K562 (cell line): ENCODE measurements around the gene JAKMIP1. TPM values are rescaled to one million over a fixed set of nuclear protein-coding genes. Genes with fewer than 3 reads are reported as not detected.

Source experiments
- ATAC-seq: fragments of 200-7000 bp; cut with Tn5 transposase; 3 replicates; pipeline ENCODE4 v1.9.1; 2020; ENCODE audit warnings: moderate library complexity
- BruUV-seq: library from RNA; stranded (reverse); fragments of 400-500 nt; replicated peaks from 2 replicates; lab custom pipeline; 2021; lab: Mats Ljungman, UMichigan
- CTCF ChIA-PET: fragments of 300-600 bp; formaldehyde crosslinking; extraction: SDS; loops from one replicate; lab custom pipeline; 2021; ENCODE audit warnings: low intra/inter-chr PET ratio; lab: Yijun Ruan, JAX
- POLR2A ChIA-PET: fragments of 300-600, 350-650 bp; sonication (Branson Sonifier 250); formaldehyde crosslinking; extraction: SDS; loops from one replicate; lab custom pipeline; 2021; ENCODE audit warnings: antibody characterized with exemption, inconsistent platforms; lab: Yijun Ruan, JAX
- DNase-seq, 4 experiments: peaks; one replicate each; pipeline versions ENCODE4 v3.0.0 to v3.0.0-alpha.2; 2011 to 2018; ENCODE audit warnings: low spot score in 3 of 4, mixed read lengths in 3 of 4; ENCODE audit errors: extremely low read depth in 1 of 4
- FAIRE-seq: peaks from 2 replicates; lab custom pipeline; 2011; peaks lifted over from hg19 to GRCh38; lab: Jason Lieb, UNC
- H2AFZ ChIP-seq: 2 replicates; pipeline ENCODE4 v1.6.0; 2011; ENCODE audit warnings: low read depth, low read length, control low read depth, inconsistent platforms
- H3K27ac ChIP-seq: fragments of 200-600 bp; 3 replicates; pipeline ENCODE4 v1.8.0; 2011; ENCODE audit warnings: low read depth, mild to moderate bottlenecking, control low read depth, inconsistent platforms, low read length, moderate library complexity, mixed read lengths; ENCODE audit errors: extremely low read depth
- H3K27me3 ChIP-seq, 2 experiments: fragments of 300-600 bp in 1 of 2; 2 replicates in 1 of 2; 3 replicates in 1 of 2; pipeline versions ENCODE4 v1.6.0 to v1.8.0; 2011; ENCODE audit warnings: inconsistent platforms in 2 of 2, low read length in 2 of 2, mild to moderate bottlenecking in 1 of 2, mixed read lengths in 1 of 2, moderate library complexity in 1 of 2; ENCODE audit not compliant: control insufficient read depth in 2 of 2, insufficient read depth in 2 of 2
- H3K36me3 ChIP-seq: fragments of 300-600 bp; 3 replicates; pipeline ENCODE4 v1.8.0; 2011; ENCODE audit warnings: mild to moderate bottlenecking, low read length, inconsistent platforms; ENCODE audit not compliant: control insufficient read depth, insufficient read depth
- H3K4me1 ChIP-seq, 2 experiments: fragments of 200-600 bp in 1 of 2; replicated peaks in 1 of 2; 2 replicates in 1 of 2; 3 replicates in 1 of 2; pipeline versions ENCODE4 v1.5.1 to v1.8.0; 2011; ENCODE audit warnings: inconsistent platforms in 2 of 2, low read length in 2 of 2, mild to moderate bottlenecking in 1 of 2, mixed read lengths in 1 of 2, moderate library complexity in 1 of 2; ENCODE audit not compliant: control insufficient read depth in 2 of 2, insufficient read depth in 2 of 2
- H3K4me2 ChIP-seq: 2 replicates; pipeline ENCODE4 v1.6.1; 2011; ENCODE audit warnings: low read length, control low read depth, inconsistent platforms, mixed read lengths; ENCODE audit not compliant: insufficient read depth
- H3K4me3 ChIP-seq: fragments of 200-600 bp; sonication (generic), shearing (Covaris generic); 2 replicates; pipeline ENCODE4 v1.5.1; 2016; ENCODE audit warnings: control low read depth, inconsistent platforms
- H3K79me2 ChIP-seq: fragments of 200-600 bp; 3 replicates; pipeline ENCODE4 v1.8.0; 2011; ENCODE audit warnings: low read length, inconsistent platforms; ENCODE audit not compliant: control insufficient read depth, insufficient read depth
- H3K9ac ChIP-seq, 2 experiments: 2 replicates each; pipeline versions ENCODE4 v1.6.0 to v1.6.1; 2011; ENCODE audit warnings: low read depth in 2 of 2, low read length in 2 of 2, control low read depth in 1 of 2, inconsistent platforms in 1 of 2, mild to moderate bottlenecking in 1 of 2, mixed read lengths in 1 of 2; ENCODE audit not compliant: insufficient read depth in 1 of 2
- H3K9me1 ChIP-seq: one replicate; pipeline ENCODE4 v1.6.0; 2011; ENCODE audit warnings: inconsistent platforms, mild to moderate bottlenecking, low read length, moderate library complexity; ENCODE audit not compliant: control insufficient read depth, insufficient read depth
- H3K9me3 ChIP-seq: replicated peaks from 2 replicates; pipeline ENCODE4 v1.5.1; 2011; ENCODE audit warnings: low read depth, low read length, inconsistent platforms; ENCODE audit not compliant: control insufficient read depth, insufficient read depth
- H4K20me1 ChIP-seq: replicated peaks from 2 replicates; pipeline ENCODE4 v1.6.1; 2011; ENCODE audit warnings: low read length, inconsistent platforms, mixed read lengths; ENCODE audit not compliant: control insufficient read depth, insufficient read depth
- ETV6 ChIP-seq, 3 experiments: fragments of 150-350 bp in 1 of 3; sonication (generic) in 1 of 3; formaldehyde crosslinking in 1 of 3; IDR thresholded peaks; 2 replicates each; pipeline versions ENCODE4 v1.6.1 to v1.8.0; 2014 to 2022; ENCODE audit warnings: borderline replicate concordance in 2 of 3, low read depth in 2 of 3, antibody characterized with exemption in 1 of 3, low read length in 1 of 3, mild to moderate bottlenecking in 1 of 3, missing genetic modification reagents in 1 of 3
- GATAD2A ChIP-seq: fragments of 450-650 bp; IDR thresholded peaks from 2 replicates; pipeline ENCODE4 v1.6.1; 2017
- PRDM10 ChIP-seq: fragments of 450-650 bp; IDR thresholded peaks from 2 replicates; pipeline ENCODE4 v1.6.1; 2018; ENCODE audit not compliant: partially characterized antibody
- RAD51 ChIP-seq: fragments of 450-650 bp; IDR thresholded peaks from 2 replicates; pipeline ENCODE4 v1.7.1; 2016; ENCODE audit warnings: low read depth, mild to moderate bottlenecking, borderline replicate concordance
- SNRNP70 ChIP-seq: fragments of 200-400 bp; formaldehyde crosslinking; optimal IDR thresholded peaks from 2 replicates; pipeline ENCODE3; 2017; ENCODE audit warnings: low read depth, low read length
- TBL1XR1 ChIP-seq, 2 experiments: IDR thresholded peaks; 2 replicates each; pipeline ENCODE4 v1.6.1; 2012; ENCODE audit warnings: improper control_type of control experiment in 2 of 2, low read length in 2 of 2, mild to moderate bottlenecking in 1 of 2
- TEAD2 ChIP-seq: fragments of 450-650 bp; IDR thresholded peaks from 2 replicates; pipeline ENCODE4 v1.6.1; 2016; ENCODE audit warnings: missing genetic modification characterization, control low read depth, missing compliant biosample characterization
- ZBTB17 ChIP-seq: fragments of 450-650 bp; formaldehyde crosslinking; IDR thresholded peaks from 2 replicates; pipeline ENCODE4 v1.4.0; 2020; ENCODE audit warnings: mild to moderate bottlenecking
- ZNF12 ChIP-seq: sonication (generic); formaldehyde crosslinking; IDR thresholded peaks from 2 replicates; pipeline ENCODE4 v1.4.0; 2020; ENCODE audit warnings: mild to moderate bottlenecking, missing genetic modification reagents
- ZNF740 ChIP-seq, 3 experiments: fragments of 200-800 bp in 1 of 3; sonication (Bioruptor generic) in 1 of 3; sonication (generic) in 1 of 3; formaldehyde crosslinking in 1 of 3; IDR thresholded peaks; 2 replicates each; pipeline versions ENCODE4 v1.6.1 to v1.8.0; 2016 to 2022; ENCODE audit warnings: mild to moderate bottlenecking in 2 of 3, missing compliant biosample characterization in 2 of 3, missing genetic modification characterization in 2 of 3, missing genetic modification reagents in 1 of 3
- WGBS: fragments of 100-300 bp; shearing (Covaris generic); methylation state at CpG from one replicate; pipeline ENCODE4 v1.1.6; 2016; ENCODE audit warnings: low coverage, mixed read lengths; ENCODE audit not compliant: insufficient coverage; ENCODE audit errors: missing lambda C conversion rate; 5-methylcytosine and 5-hydroxymethylcytosine counted together
- in situ Hi-C: fragments of 300-500 bp; cut with MboI; formaldehyde crosslinking; loops from 4 replicates; pipeline ENCODE4 v1.15.0; 2018; ENCODE audit warnings: inconsistent platforms, mixed read lengths
- intact Hi-C: fragments of 100-400 bp; cut with micrococcal nuclease; formaldehyde crosslinking; loops from 2 replicates; pipeline ENCODE4 v1.14.2; 2022
- polyA plus RNA-seq, 8 experiments: library from polyadenylated mRNA; depleted of rRNA in 4 of 8; stranded (reverse) in 5 of 8; unstranded in 3 of 8; fragments of >200 nt; fragmentation: Nextera tagmentation in 2 of 8; fragmentation: Illumina TruSeq in 1 of 8; extraction: Ambion mirVana in 2 of 8; extraction: Trizol in 1 of 8; gene quantifications; 2 replicates each; pipeline versions ENCODE4 v1.2.1 to v1.2.3, GENCODE V29; 2011 to 2014; ENCODE audit warnings: inconsistent platforms in 1 of 8, missing spikeins in 1 of 8
- total RNA-seq, 7 experiments: library from RNA; depleted of rRNA in 6 of 7; stranded (reverse); fragments of >200 nt in 6 of 7; fragmentation: Illumina TruSeq in 2 of 7; extraction: Trizol in 2 of 7; gene quantifications; 2 replicates each; pipeline versions ENCODE4 v1.2.1 to v1.2.3, GENCODE V29; 2011 to 2021; ENCODE audit warnings: low replicate concordance in 1 of 7

Gene JAKMIP1
- total and polyA plus RNA-seq, 9 of the 15 experiments (the other 6 are each of a cell fraction or from before 2014, with no cell fraction given): not detected

- Histone ChIP-seq H3K9me3 (no peaks in the 10 kb centered on the region), H3K4me3 (no peak overlapping the region), H3K27me3 (peaks cover 0 to 8% of the 10 kb centered on the region in 2 experiments; a peak in 1 of 5 replicates), H3K4me2 (no peak overlapping the region), H3K9me1 (no peaks in the 10 kb centered on the region), H3K4me1 (no peaks in the 10 kb centered on the region)
- DNase-seq (no peak), ATAC-seq (no peak)
- 1% methylated on average over 6 of the region's 6 CpGs for WGBS
- TF ChIP-seq PRDM10 (no peak), ETV6 (IDR thresholded peaks at IDR 0.05; ENCODE audit: borderline replicate concordance in 1 of 2, low read depth in 2 of 2, low read length in 1 of 2) (no peak), ETV6 (CRISPR knock-in tag; IDR thresholded peaks at IDR 0.05; ENCODE audit: borderline replicate concordance) (no peak), ZNF740 (CRISPR knock-in tag; IDR thresholded peaks at IDR 0.05) (no peak), ZNF740 (tag; IDR thresholded peaks at IDR 0.05) (no peak), ZBTB17 (CRISPR knock-in tag) (no peak), SNRNP70 (no peak), ZNF12 (no peak), TBL1XR1 (IDR thresholded peaks at IDR 0.05; ENCODE audit: low read length in 2 of 2) (no peak), TEAD2 (tag) (no peak), GATAD2A (no peak), RAD51 (no peak)
- TF ChIP-seq, all 486 proteins: peak for 0
- Histone ChIP-seq H2AFZ (no peak overlapping the region), H3K36me3 (no peaks in the 10 kb centered on the region), H3K27ac (no peak overlapping the region), H3K79me2 (no peaks in the 10 kb centered on the region), H4K20me1 (no peaks in the 10 kb centered on the region), H3K9ac (no peak overlapping the region)
- in situ Hi-C loops: no loop called here
- ChIA-PET CTCF (no interaction called here), POLR2A (interaction anchor here (0.8 to 1.1 kb wide), 2 partner anchors 12 to 166 kb away, joined by 3 read pairs; no protein-coding TSS in a partner anchor)
- no TSS peak for BruUV-seq
- FAIRE-seq: no peak
- intact Hi-C loops: no loop called here
Measured at GRCh38 chr4:6206771-6207290, 6.5 kb upstream of the JAKMIP1 start.
